Measurements from ENCODE around the gene RAB21. TPM values are rescaled to one million over a fixed set of nuclear protein-coding genes. Genes with fewer than 3 reads are reported as not detected.

The RAB21 gene
- total RNA-seq, 1 experiment from 2014 or later: 27.3 TPM

DNA sequence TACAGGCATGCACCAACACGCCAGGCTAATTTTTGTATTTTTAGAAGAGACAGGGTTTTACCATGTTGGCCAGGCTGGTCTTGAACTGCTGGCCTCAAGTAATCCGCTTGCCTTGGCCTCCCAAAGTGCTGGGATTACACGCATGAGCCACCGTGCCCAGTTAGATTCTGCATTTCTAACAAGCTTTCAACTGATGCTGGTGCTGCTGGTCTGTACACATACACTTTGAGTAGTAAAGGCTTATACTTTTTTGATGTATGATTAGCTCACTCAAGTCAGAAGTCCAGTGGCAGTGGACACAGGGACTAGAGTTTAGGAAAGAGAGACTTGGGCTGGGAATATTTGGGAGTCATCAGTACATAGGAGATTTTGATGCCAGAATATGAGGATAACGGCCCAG lies 82.7 kb downstream of the RAB21 start:
- TF ChIP-seq, protein P1, sequence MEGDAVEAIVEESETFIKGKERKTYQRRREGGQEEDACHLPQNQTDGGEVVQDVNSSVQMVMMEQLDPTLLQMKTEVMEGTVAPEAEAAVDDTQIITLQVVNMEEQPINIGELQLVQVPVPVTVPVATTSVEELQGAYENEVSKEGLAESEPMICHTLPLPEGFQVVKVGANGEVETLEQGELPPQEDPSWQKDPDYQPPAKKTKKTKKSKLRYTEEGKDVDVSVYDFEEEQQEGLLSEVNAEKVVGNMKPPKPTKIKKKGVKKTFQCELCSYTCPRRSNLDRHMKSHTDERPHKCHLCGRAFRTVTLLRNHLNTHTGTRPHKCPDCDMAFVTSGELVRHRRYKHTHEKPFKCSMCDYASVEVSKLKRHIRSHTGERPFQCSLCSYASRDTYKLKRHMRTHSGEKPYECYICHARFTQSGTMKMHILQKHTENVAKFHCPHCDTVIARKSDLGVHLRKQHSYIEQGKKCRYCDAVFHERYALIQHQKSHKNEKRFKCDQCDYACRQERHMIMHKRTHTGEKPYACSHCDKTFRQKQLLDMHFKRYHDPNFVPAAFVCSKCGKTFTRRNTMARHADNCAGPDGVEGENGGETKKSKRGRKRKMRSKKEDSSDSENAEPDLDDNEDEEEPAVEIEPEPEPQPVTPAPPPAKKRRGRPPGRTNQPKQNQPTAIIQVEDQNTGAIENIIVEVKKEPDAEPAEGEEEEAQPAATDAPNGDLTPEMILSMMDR (conservative IDR thresholded peaks at IDR 0.05; ENCODE audit: low read depth, low read length): no peak
- TF ChIP-seq EZH2 (IDR thresholded peaks at IDR 0.05; ENCODE audit: low read length, unreplicated experiment): no peak
- TF ChIP-seq EZH2phosphoT487 (IDR thresholded peaks at IDR 0.05; ENCODE audit: borderline replicate concordance, low read length): no peak
- ChIA-PET POLR2A (ENCODE audit: unreplicated experiment) (no interaction called here), CTCF (no interaction called here)
- Histone ChIP-seq H3K4me2 (ENCODE audit: low read length) (no peak overlapping the region), H3K36me3 (ENCODE audit: low read depth, low read length) (no peaks in the 10 kb centered on the region), H3K9ac (ENCODE audit: low read length) (no peak overlapping the region), H4K20me1 (ENCODE audit: low read length) (no peaks in the 10 kb centered on the region), H3K27me3 (ENCODE audit: low read length) (no peaks in the 10 kb centered on the region), H3K9me2 (replicated peaks; ENCODE audit: low read length) (no peaks in the 10 kb centered on the region), H3K4me3 (ENCODE audit: low read length) (no peak overlapping the region), H3K9me3 (ENCODE audit: low read length) (no peaks in the 10 kb centered on the region), H3K27ac (ENCODE audit: low read length) (no peak overlapping the region), H3F3A (ENCODE audit: low read length, unreplicated experiment) (no peaks in the 10 kb centered on the region), H3K79me2 (ENCODE audit: low read length) (peaks cover 31% of the 10 kb centered on the region), H2AFZ (ENCODE audit: low read length) (no peak overlapping the region), H3K4me1 (ENCODE audit: insufficient read depth, low read length) (peaks cover 17% of the 10 kb centered on the region)
- ATAC-seq (no peak), DNase-seq (no peak)
- intact Hi-C loops (cut with micrococcal nuclease): no loop called here
- no TSS peak for BruUV-seq (replicated peaks)

DNA sequence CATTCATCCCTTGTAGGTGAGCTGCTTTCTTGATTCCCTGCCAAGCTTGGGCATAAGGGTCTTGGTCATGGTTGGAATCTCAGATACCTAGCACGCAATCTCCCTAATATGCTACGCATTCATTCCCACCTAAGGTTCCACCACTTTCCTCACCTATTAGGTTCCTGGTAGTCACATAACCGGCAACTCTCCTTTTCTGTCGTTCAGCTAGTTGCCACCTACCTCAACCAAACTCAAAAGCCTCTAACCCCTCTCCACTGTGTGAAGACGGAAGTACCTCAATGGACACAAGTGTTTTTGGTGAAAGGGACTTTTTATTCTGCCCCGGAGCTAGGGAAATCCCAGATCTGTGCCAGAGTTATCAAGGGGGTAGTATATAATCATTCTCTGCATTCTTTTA lies 83.6 kb downstream of the RAB21 start:
- H3K9me3 ChIP-seq (ENCODE audit: low read length): no peaks in the 10 kb centered on the region
- POLR2A ChIA-PET (ENCODE audit: unreplicated experiment): no interaction called here
- H3K9me2 ChIP-seq (replicated peaks; ENCODE audit: low read length): no peaks in the 10 kb centered on the region
- H3K27me3 ChIP-seq (ENCODE audit: low read length): no peaks in the 10 kb centered on the region
- DNase-seq: no peak
- no peak overlapping the region for H2AFZ ChIP-seq (ENCODE audit: low read length)
- H3K4me3 ChIP-seq (ENCODE audit: low read length): no peak overlapping the region
- TF ChIP-seq EZH2phosphoT487 (IDR thresholded peaks at IDR 0.05; ENCODE audit: borderline replicate concordance, low read length) (no peak), EZH2 (IDR thresholded peaks at IDR 0.05; ENCODE audit: low read length, unreplicated experiment) (no peak)
- TF ChIP-seq, protein P1 (conservative IDR thresholded peaks at IDR 0.05; ENCODE audit: low read depth, low read length): no peak
- no peaks in the 10 kb centered on the region for H3K36me3 ChIP-seq (ENCODE audit: low read depth, low read length)
- no peak overlapping the region for H3K27ac ChIP-seq (ENCODE audit: low read length)
- peaks cover 17% of the 10 kb centered on the region for H3K4me1 ChIP-seq (ENCODE audit: insufficient read depth, low read length)
- no peaks in the 10 kb centered on the region for H4K20me1 ChIP-seq (ENCODE audit: low read length)
- ATAC-seq: no peak
- peaks cover 40% of the 10 kb centered on the region for H3K79me2 ChIP-seq (ENCODE audit: low read length)
- intact Hi-C loops (cut with micrococcal nuclease): loop anchor here (2.0 kb wide), 1 partner anchor 61 kb away; no protein-coding TSS in a partner anchor
- no peaks in the 10 kb centered on the region for H3F3A ChIP-seq (ENCODE audit: low read length, unreplicated experiment)
- BruUV-seq (replicated peaks): no TSS peak
- CTCF ChIA-PET: no interaction called here
- H3K4me2 ChIP-seq (ENCODE audit: low read length): no peak overlapping the region
- no peak overlapping the region for H3K9ac ChIP-seq (ENCODE audit: low read length)

DNA sequence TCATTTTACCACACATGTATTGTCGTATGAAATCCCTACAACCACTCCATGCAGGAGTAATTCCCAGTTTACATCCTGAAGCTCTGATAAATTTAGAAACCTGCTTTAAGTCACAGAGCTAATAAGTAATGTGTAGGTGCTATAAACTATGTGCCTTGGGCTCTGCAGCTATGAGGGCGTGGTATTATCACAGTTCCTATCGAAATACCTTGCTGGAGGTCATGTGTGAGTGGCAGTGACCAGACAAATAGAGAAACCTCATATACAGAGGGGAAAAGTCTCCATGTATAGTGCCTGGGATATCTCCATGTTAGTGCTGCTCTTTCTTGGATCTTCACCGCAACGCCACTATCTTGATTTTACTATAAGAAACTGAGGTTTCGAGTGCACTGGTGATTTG lies 84.0 kb downstream of the RAB21 start:
- Histone ChIP-seq H2AFZ (ENCODE audit: low read length) (no peak overlapping the region; the same call in 1 of the 2 replicates), H3K79me2 (ENCODE audit: low read length) (peaks cover 44% of the 10 kb centered on the region), H3F3A (ENCODE audit: low read length, unreplicated experiment) (no peaks in the 10 kb centered on the region), H3K9me3 (ENCODE audit: low read length) (no peaks in the 10 kb centered on the region), H3K4me3 (ENCODE audit: low read length) (no peak overlapping the region), H3K9ac (ENCODE audit: low read length) (peak overlapping the region; percentile 85), H3K9me2 (replicated peaks; ENCODE audit: low read length) (no peaks in the 10 kb centered on the region), H3K27ac (ENCODE audit: low read length) (peak overlapping the region; percentile 87; the same call in 1 of the 2 replicates), H3K4me1 (ENCODE audit: insufficient read depth, low read length) (peaks cover 17% of the 10 kb centered on the region), H3K36me3 (ENCODE audit: low read depth, low read length) (no peaks in the 10 kb centered on the region), H3K4me2 (ENCODE audit: low read length) (peak overlapping the region; percentile 98; the same call in 1 of the 2 replicates), H3K27me3 (ENCODE audit: low read length) (no peaks in the 10 kb centered on the region), H4K20me1 (ENCODE audit: low read length) (no peaks in the 10 kb centered on the region)
- intact Hi-C loops (cut with micrococcal nuclease): loop anchor here (2.0 kb wide), 1 partner anchor 62 kb away; no protein-coding TSS in a partner anchor
- ChIA-PET CTCF (no interaction called here), POLR2A (ENCODE audit: unreplicated experiment) (no interaction called here)
- DNase-seq: no peak
- TF ChIP-seq, protein P1 (conservative IDR thresholded peaks at IDR 0.05; ENCODE audit: low read depth, low read length): no peak
- TF ChIP-seq EZH2phosphoT487 (IDR thresholded peaks at IDR 0.05; ENCODE audit: borderline replicate concordance, low read length) (no peak), EZH2 (IDR thresholded peaks at IDR 0.05; ENCODE audit: low read length, unreplicated experiment) (no peak)
- no peak for ATAC-seq
- no TSS peak for BruUV-seq (replicated peaks)

All from PC-3 (cell line).